Activated CD4-positive, alpha-beta T cell treated with anti-CD3 and anti-CD28 coated beads, Interleukin-2, amount 10 ng/mL, durations not matched to agents 7 days and 5 days (primary cell): ENCODE results near the gene POP7. TPM values are rescaled to one million over a fixed set of nuclear protein-coding genes. Genes with fewer than 3 reads are reported as not detected.
"Not testable (repeated sequence)": the region's sequence is repeated elsewhere in the genome, so short reads cannot be mapped to it uniquely, and the experiment has no call there.

Source experiments
- CTCF ChIA-PET: fragments of 350-600 bp; sonication (Branson Sonifier 250); formaldehyde crosslinking; loops from one replicate; lab custom pipeline; 2021; ENCODE audit warnings: antibody characterized with exemption; lab: Charles Lee
- POLR2A ChIA-PET: fragments of 350-600 bp; sonication (Branson Sonifier 250); formaldehyde crosslinking; loops from one replicate; lab custom pipeline; 2021; ENCODE audit warnings: antibody characterized with exemption; lab: Charles Lee
- DNase-seq: peaks from one replicate; pipeline ENCODE4 v3.0.0-alpha.2; 2020
- H3K27ac Mint-ChIP-seq: one replicate; pipeline ENCODE4 v1.8.0; 2021; ENCODE audit warnings: mild to moderate bottlenecking, moderate library complexity, mixed read lengths
- H3K27me3 Mint-ChIP-seq: one replicate; pipeline ENCODE4 v1.8.0; 2021; ENCODE audit warnings: mixed read lengths
- H3K36me3 Mint-ChIP-seq: one replicate; pipeline ENCODE4 v1.8.0; 2021; ENCODE audit warnings: low read depth, mixed read lengths
- H3K4me1 Mint-ChIP-seq: one replicate; pipeline ENCODE4 v1.8.0; 2021; ENCODE audit warnings: mixed read lengths
- H3K4me3 Mint-ChIP-seq: one replicate; pipeline ENCODE4 v1.8.0; 2021; ENCODE audit warnings: mild to moderate bottlenecking, moderate library complexity, mixed read lengths
- H3K9me3 Mint-ChIP-seq: one replicate; pipeline ENCODE4 v1.8.0; 2021; ENCODE audit warnings: mixed read lengths
- total RNA-seq, 2 experiments: library from RNA; stranded (reverse); gene quantifications; one replicate each; pipeline ENCODE4 v1.2.3, GENCODE V29; 2021

POP7 gene
- total RNA-seq, 2 experiments from 2014 or later: 39.9 to 40.5 TPM

GRCh38 chr7:100706672-100707311 is 871 bp downstream of the POP7 start:
- ChIA-PET CTCF (interaction anchor here (0.6 to 3.2 kb wide), 6 partner anchors 9 to 687 kb away, joined by 3 to 40 read pairs (median 8); partner anchors contain the start of gene SLC12A9), POLR2A (no interaction called here)
- H3K27me3 Mint-ChIP-seq: peaks cover 3% of the 10 kb centered on the region
- no peaks in the 10 kb centered on the region for H3K9me3 Mint-ChIP-seq
- H3K4me1 Mint-ChIP-seq: peaks cover 22% of the 10 kb centered on the region
- H3K27ac Mint-ChIP-seq: peak overlapping the region; percentile 97
- peaks cover 8% of the 10 kb centered on the region for H3K36me3 Mint-ChIP-seq
- DNase-seq: no peak
- H3K4me3 Mint-ChIP-seq: peak overlapping the region; percentile 94

DNA sequence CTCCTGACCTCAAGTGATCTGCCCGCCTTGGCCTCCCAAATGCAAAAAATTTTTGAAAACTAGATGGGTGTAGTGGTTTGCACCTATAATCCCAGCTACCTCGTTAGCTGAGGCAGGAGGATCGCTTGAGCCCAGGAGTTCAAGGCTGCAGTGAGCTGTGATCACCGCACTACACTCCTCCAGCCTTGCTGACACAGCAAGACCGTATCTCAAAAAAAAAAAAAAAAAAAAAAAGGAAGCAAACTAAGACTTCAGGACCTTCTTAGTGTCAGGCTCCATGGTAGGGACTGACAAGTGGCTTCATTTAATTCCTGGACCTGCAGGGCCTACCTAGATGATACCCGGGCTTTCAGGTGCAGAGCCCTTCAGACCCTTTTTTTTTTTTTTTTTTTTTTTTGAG is 2.5 kb downstream of the POP7 start:
- Mint-ChIP-seq H3K27ac (no peak overlapping the region), H3K9me3 (no peaks in the 10 kb centered on the region), H3K4me1 (peaks cover 22% of the 10 kb centered on the region), H3K4me3 (no peak overlapping the region), H3K27me3 (no peaks in the 10 kb centered on the region), H3K36me3 (peaks cover 8% of the 10 kb centered on the region)
- ChIA-PET POLR2A (no interaction called here), CTCF (no interaction called here)
- DNase-seq: no peak

DNA sequence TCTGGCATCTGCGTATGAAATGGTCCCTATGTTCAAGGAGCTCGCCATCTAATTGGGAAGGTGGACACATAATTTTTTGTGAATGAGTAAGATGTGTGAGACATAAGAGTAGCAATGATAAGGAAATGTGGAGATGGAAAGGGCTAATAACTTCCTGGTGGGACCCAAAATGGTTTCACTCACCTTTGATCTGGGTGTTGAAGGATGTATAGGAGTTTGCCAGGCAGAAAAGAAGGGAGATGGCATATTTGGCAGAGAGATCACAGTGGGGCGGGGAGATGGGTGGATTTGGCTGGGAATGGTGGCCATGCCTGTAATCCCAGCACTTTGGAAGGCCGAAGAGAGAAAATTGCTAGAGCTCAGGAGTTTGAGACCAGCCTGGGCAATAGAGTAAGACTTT is 4.5 kb downstream of the POP7 start:
- ChIA-PET POLR2A (no interaction called here), CTCF (interaction anchor here (0.6 to 1.6 kb wide), 5 partner anchors 9 to 267 kb away, joined by 3 to 4 read pairs (median 3); partner anchors contain the start of gene EPO)
- Mint-ChIP-seq H3K4me1 (peaks cover 15% of the 10 kb centered on the region), H3K36me3 (peaks cover 8% of the 10 kb centered on the region), H3K27me3 (no peaks in the 10 kb centered on the region), H3K9me3 (no peaks in the 10 kb centered on the region), H3K27ac (no peak overlapping the region), H3K4me3 (no peak overlapping the region)
- no peak for DNase-seq

DNA sequence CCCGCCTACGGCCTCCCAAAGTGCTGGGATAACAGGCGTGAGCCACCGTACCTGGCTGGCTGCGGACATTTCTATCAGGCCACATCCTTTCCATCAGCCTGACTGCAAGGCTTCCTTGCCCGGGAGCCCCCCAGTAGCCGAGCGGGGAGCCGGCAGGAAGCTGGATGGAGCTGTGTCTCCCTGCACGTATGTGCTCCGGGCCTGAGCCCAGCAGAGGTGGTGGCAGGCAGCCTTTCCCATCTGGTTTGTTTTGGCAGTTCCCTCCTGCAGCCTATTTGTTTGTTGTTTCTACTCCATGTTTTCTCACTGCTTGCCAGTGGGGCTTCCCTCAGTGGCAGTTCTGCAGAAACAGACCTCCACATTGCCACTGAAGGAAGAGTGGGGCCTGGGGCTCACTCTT is 5.4 kb downstream of the POP7 start:
- H3K4me1 Mint-ChIP-seq: peaks cover 15% of the 10 kb centered on the region
- no peaks in the 10 kb centered on the region for H3K9me3 Mint-ChIP-seq
- POLR2A ChIA-PET: no interaction called here
- no peaks in the 10 kb centered on the region for H3K27me3 Mint-ChIP-seq
- no peak overlapping the region for H3K27ac Mint-ChIP-seq
- DNase-seq: no peak
- H3K36me3 Mint-ChIP-seq: peaks cover 6% of the 10 kb centered on the region
- CTCF ChIA-PET: interaction anchor here (0.5 to 1.6 kb wide), 2 partner anchors 8 to 208 kb away, joined by 3 to 4 read pairs; partner anchors contain the start of gene EPO
- H3K4me3 Mint-ChIP-seq: no peak overlapping the region

- no peak overlapping the region for H3K4me3 Mint-ChIP-seq
- peaks cover 22% of the 10 kb centered on the region for H3K27me3 Mint-ChIP-seq
- ChIA-PET CTCF (interaction anchor here (0.6 to 3.6 kb wide), 3 partner anchors 10 to 211 kb away, joined by 3 to 16 read pairs (median 4); partner anchors contain the start of gene POP7), POLR2A (no interaction called here)
- H3K27ac Mint-ChIP-seq: no peak overlapping the region
- peaks cover 1% of the 10 kb centered on the region for H3K4me1 Mint-ChIP-seq
- no peak for DNase-seq
- peaks cover 5% of the 10 kb centered on the region for H3K9me3 Mint-ChIP-seq
- peaks cover 2% of the 10 kb centered on the region for H3K36me3 Mint-ChIP-seq
Observed at GRCh38 chr7:100714725-100715124, 8.8 kb downstream of the POP7 start.

- H3K36me3 Mint-ChIP-seq, H3K9me3 Mint-ChIP-seq, H3K4me1 Mint-ChIP-seq, H3K27ac Mint-ChIP-seq, DNase-seq, H3K4me3 Mint-ChIP-seq, POLR2A ChIA-PET: not testable (repeated sequence)
- H3K27me3 Mint-ChIP-seq: peaks cover 40% of the 10 kb centered on the region
- CTCF ChIA-PET: interaction anchor here (0.6 to 3.6 kb wide), 2 partner anchors 12 to 135 kb away, joined by 3 to 16 read pairs; partner anchors contain the start of genes POP7 and SLC12A9
Observed at GRCh38 chr7:100717073-100717472, 11.2 kb downstream of the POP7 start.

GRCh38 chr7:100719523-100720278 is 13.8 kb downstream of the POP7 start:
- Mint-ChIP-seq H3K27me3 (peaks cover 49% of the 10 kb centered on the region), H3K9me3 (peaks cover 5% of the 10 kb centered on the region), H3K4me3 (no peak overlapping the region), H3K27ac (no peak overlapping the region), H3K36me3 (peaks cover 2% of the 10 kb centered on the region), H3K4me1 (peaks cover 1% of the 10 kb centered on the region)
- POLR2A ChIA-PET: no interaction called here
- CTCF ChIA-PET: interaction anchor here (0.7 to 1.5 kb wide), 4 partner anchors 9 to 367 kb away, joined by 3 to 6 read pairs (median 4); partner anchors contain the start of gene POP7
- no peak for DNase-seq

DNA sequence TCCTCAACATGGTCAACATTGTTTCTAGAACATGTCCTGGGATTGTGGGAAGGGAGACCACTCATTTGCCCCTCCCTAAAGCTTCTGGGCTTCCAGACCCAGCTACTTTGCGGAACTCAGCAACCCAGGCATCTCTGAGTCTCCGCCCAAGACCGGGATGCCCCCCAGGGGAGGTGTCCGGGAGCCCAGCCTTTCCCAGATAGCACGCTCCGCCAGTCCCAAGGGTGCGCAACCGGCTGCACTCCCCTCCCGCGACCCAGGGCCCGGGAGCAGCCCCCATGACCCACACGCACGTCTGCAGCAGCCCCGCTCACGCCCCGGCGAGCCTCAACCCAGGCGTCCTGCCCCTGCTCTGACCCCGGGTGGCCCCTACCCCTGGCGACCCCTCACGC is 14.4 kb downstream of the POP7 start, which contains the start of gene EPO:
EPO (plus strand) TSS at position 190 of the 392 bp plus-strand sequence. CDS start 513 bp downstream, outside the sequence.
- H3K4me3 Mint-ChIP-seq: no peak within 1 kb of the TSS
- peaks cover 49% of the 10 kb centered on the region for H3K27me3 Mint-ChIP-seq

GRCh38 chr7:100720671-100721504 is 15.0 kb downstream of the POP7 start:
- ChIA-PET CTCF (interaction anchor here (0.7 to 1.3 kb wide), 2 partner anchors 15 to 368 kb away, joined by 3 to 6 read pairs; partner anchors contain the start of gene POP7), POLR2A (no interaction called here)
- Mint-ChIP-seq H3K9me3 (peaks cover 5% of the 10 kb centered on the region), H3K27ac (no peak overlapping the region), H3K4me3 (no peak overlapping the region), H3K4me1 (peaks cover 4% of the 10 kb centered on the region), H3K36me3 (peaks cover 2% of the 10 kb centered on the region), H3K27me3 (peaks cover 49% of the 10 kb centered on the region)
- no peak for DNase-seq

More for the DNA sequence above, 14.4 kb downstream of the POP7 start, which contains the start of gene EPO:
- peaks cover 4% of the 10 kb centered on the region for H3K4me1 Mint-ChIP-seq
- ChIA-PET CTCF (interaction anchor here (0.7 to 1.3 kb wide), 3 partner anchors 9 to 367 kb away, joined by 3 to 6 read pairs (median 4); partner anchors contain the start of gene POP7), POLR2A (no interaction called here)
- H3K36me3 Mint-ChIP-seq: peaks cover 2% of the 10 kb centered on the region
- H3K9me3 Mint-ChIP-seq: peaks cover 5% of the 10 kb centered on the region
- DNase-seq: no peak
- no peak within 1 kb of the TSS for H3K27ac Mint-ChIP-seq

DNA sequence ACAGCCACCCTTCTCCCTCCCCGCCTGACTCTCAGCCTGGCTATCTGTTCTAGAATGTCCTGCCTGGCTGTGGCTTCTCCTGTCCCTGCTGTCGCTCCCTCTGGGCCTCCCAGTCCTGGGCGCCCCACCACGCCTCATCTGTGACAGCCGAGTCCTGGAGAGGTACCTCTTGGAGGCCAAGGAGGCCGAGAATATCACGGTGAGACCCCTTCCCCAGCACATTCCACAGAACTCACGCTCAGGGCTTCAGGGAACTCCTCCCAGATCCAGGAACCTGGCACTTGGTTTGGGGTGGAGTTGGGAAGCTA is 15.5 kb downstream of the POP7 start:
- H3K9me3 Mint-ChIP-seq: peaks cover 5% of the 10 kb centered on the region
- H3K4me3 Mint-ChIP-seq: no peak overlapping the region
- CTCF ChIA-PET: no interaction called here
- peaks cover 49% of the 10 kb centered on the region for H3K27me3 Mint-ChIP-seq
- no peak for DNase-seq
- peaks cover 4% of the 10 kb centered on the region for H3K4me1 Mint-ChIP-seq
- no peak overlapping the region for H3K27ac Mint-ChIP-seq
- POLR2A ChIA-PET: no interaction called here
- peaks cover 2% of the 10 kb centered on the region for H3K36me3 Mint-ChIP-seq

GRCh38 chr7:100722480-100723212 is 16.7 kb downstream of the POP7 start:
- ChIA-PET POLR2A (no interaction called here), CTCF (interaction anchor here (1.1 kb wide), 1 partner anchor 32 kb away, joined by 4 read pairs; no protein-coding TSS in a partner anchor)
- no peak overlapping the region for H3K4me3 Mint-ChIP-seq
- peaks cover 4% of the 10 kb centered on the region for H3K4me1 Mint-ChIP-seq
- peaks cover 46% of the 10 kb centered on the region for H3K27me3 Mint-ChIP-seq
- H3K36me3 Mint-ChIP-seq: peaks cover 2% of the 10 kb centered on the region
- DNase-seq: no peak
- H3K27ac Mint-ChIP-seq: no peak overlapping the region
- H3K9me3 Mint-ChIP-seq: peaks cover 5% of the 10 kb centered on the region
